Kidney tubule cell (primary cell): ENCODE measurements around the gene PADI1.
A peak's percentile ranks its signal among the peaks of the same experiment; 100 is the strongest.

ENCODE experiments used
- DNase-seq: peaks from one replicate; pipeline ENCODE4 v3.0.0-alpha.2; 2018; ENCODE audit warnings: low spot score

The PADI1 gene

GRCh38 chr1:17198476-17199258 is 6.3 kb upstream of the PADI1 start:
- peak; percentile 83 for DNase-seq

GRCh38 chr1:17199267-17200044 is 5.5 kb upstream of the PADI1 start:
- peak; percentile 49 for DNase-seq

GRCh38 chr1:17200246-17200645 is 4.7 kb upstream of the PADI1 start:
- DNase-seq: no peak

- DNase-seq: peak; percentile 94
These were observed 4.2 kb upstream of the PADI1 start for GRCh38 chr1:17200756-17201155.

GRCh38 chr1:17201201-17202021 is 3.5 kb upstream of the PADI1 start:
- peak; percentile 76 for DNase-seq

- no peak for DNase-seq
These were observed 724 bp downstream of the PADI1 start for GRCh38 chr1:17205652-17206051.

GRCh38 chr1:17206196-17206595 is 1.3 kb downstream of the PADI1 start:
- DNase-seq: no peak

- peak; percentile 73 for DNase-seq
These were observed 2.1 kb downstream of the PADI1 start for GRCh38 chr1:17207046-17207445.

GRCh38 chr1:17207540-17207939 is 2.6 kb downstream of the PADI1 start:
- no peak for DNase-seq

GRCh38 chr1:17207966-17208418 is 3.1 kb downstream of the PADI1 start:
- DNase-seq: peak; percentile 89

- no peak for DNase-seq
These were observed 3.6 kb downstream of the PADI1 start for GRCh38 chr1:17208546-17208945.

GRCh38 chr1:17209430-17209829 is 4.5 kb downstream of the PADI1 start:
- DNase-seq: no peak

GRCh38 chr1:17210176-17210575 is 5.2 kb downstream of the PADI1 start:
- no peak for DNase-seq

GRCh38 chr1:17211377-17211776 is 6.4 kb downstream of the PADI1 start:
- DNase-seq: no peak

- peak; percentile 55 for DNase-seq
These were observed 7.1 kb downstream of the PADI1 start for GRCh38 chr1:17212009-17212408.

GRCh38 chr1:17212487-17213121 is 7.7 kb downstream of the PADI1 start:
- DNase-seq: peak; percentile 85

- DNase-seq: no peak
These were observed 8.3 kb downstream of the PADI1 start for GRCh38 chr1:17213148-17213781.

GRCh38 chr1:17213782-17214148 is 8.8 kb downstream of the PADI1 start:
- DNase-seq: no peak

- DNase-seq: peak; percentile 63
These were observed 10.1 kb downstream of the PADI1 start for GRCh38 chr1:17214876-17215544.

GRCh38 chr1:17215545-17215890 is 10.6 kb downstream of the PADI1 start:
- peak; percentile 61 for DNase-seq

GRCh38 chr1:17216078-17216477 is 11.2 kb downstream of the PADI1 start:
- no peak for DNase-seq
